K562 (cell line): ENCODE results near the gene KMT2C. TPM values are rescaled to one million over a fixed set of nuclear protein-coding genes. Genes with fewer than 3 reads are reported as not detected.
"Not testable (repeated sequence)": the region's sequence is repeated elsewhere in the genome, so short reads cannot be mapped to it uniquely, and the experiment has no call there.

Experiments
- ATAC-seq: fragments of 200-7000 bp; cut with Tn5 transposase; 3 replicates; pipeline ENCODE4 v1.9.1; 2020; ENCODE audit warnings: moderate library complexity
- BruUV-seq: library from RNA; stranded (reverse); fragments of 400-500 nt; replicated peaks from 2 replicates; lab custom pipeline; 2021; lab: Mats Ljungman, UMichigan
- CTCF ChIA-PET: fragments of 300-600 bp; formaldehyde crosslinking; extraction: SDS; loops from one replicate; lab custom pipeline; 2021; ENCODE audit warnings: low intra/inter-chr PET ratio; lab: Yijun Ruan, JAX
- POLR2A ChIA-PET: fragments of 300-600, 350-650 bp; sonication (Branson Sonifier 250); formaldehyde crosslinking; extraction: SDS; loops from one replicate; lab custom pipeline; 2021; ENCODE audit warnings: antibody characterized with exemption, inconsistent platforms; lab: Yijun Ruan, JAX
- DNase-seq, 4 experiments: peaks; one replicate each; pipeline versions ENCODE4 v3.0.0 to v3.0.0-alpha.2; 2011 to 2018; ENCODE audit warnings: low spot score in 3 of 4, mixed read lengths in 3 of 4; ENCODE audit errors: extremely low read depth in 1 of 4
- FAIRE-seq: peaks from 2 replicates; lab custom pipeline; 2011; peaks lifted over from hg19 to GRCh38; lab: Jason Lieb, UNC
- H2AFZ ChIP-seq: 2 replicates; pipeline ENCODE4 v1.6.0; 2011; ENCODE audit warnings: low read depth, low read length, control low read depth, inconsistent platforms
- H3K27ac ChIP-seq: fragments of 200-600 bp; 3 replicates; pipeline ENCODE4 v1.8.0; 2011; ENCODE audit warnings: low read depth, mild to moderate bottlenecking, control low read depth, inconsistent platforms, low read length, moderate library complexity, mixed read lengths; ENCODE audit errors: extremely low read depth
- H3K27me3 ChIP-seq, 2 experiments: fragments of 300-600 bp in 1 of 2; 2 replicates in 1 of 2; 3 replicates in 1 of 2; pipeline versions ENCODE4 v1.6.0 to v1.8.0; 2011; ENCODE audit warnings: inconsistent platforms in 2 of 2, low read length in 2 of 2, mild to moderate bottlenecking in 1 of 2, mixed read lengths in 1 of 2, moderate library complexity in 1 of 2; ENCODE audit not compliant: control insufficient read depth in 2 of 2, insufficient read depth in 2 of 2
- H3K36me3 ChIP-seq: fragments of 300-600 bp; 3 replicates; pipeline ENCODE4 v1.8.0; 2011; ENCODE audit warnings: mild to moderate bottlenecking, low read length, inconsistent platforms; ENCODE audit not compliant: control insufficient read depth, insufficient read depth
- H3K4me1 ChIP-seq, 2 experiments: fragments of 200-600 bp in 1 of 2; replicated peaks in 1 of 2; 2 replicates in 1 of 2; 3 replicates in 1 of 2; pipeline versions ENCODE4 v1.5.1 to v1.8.0; 2011; ENCODE audit warnings: inconsistent platforms in 2 of 2, low read length in 2 of 2, mild to moderate bottlenecking in 1 of 2, mixed read lengths in 1 of 2, moderate library complexity in 1 of 2; ENCODE audit not compliant: control insufficient read depth in 2 of 2, insufficient read depth in 2 of 2
- H3K4me2 ChIP-seq: 2 replicates; pipeline ENCODE4 v1.6.1; 2011; ENCODE audit warnings: low read length, control low read depth, inconsistent platforms, mixed read lengths; ENCODE audit not compliant: insufficient read depth
- H3K4me3 ChIP-seq: fragments of 200-600 bp; sonication (generic), shearing (Covaris generic); 2 replicates; pipeline ENCODE4 v1.5.1; 2016; ENCODE audit warnings: control low read depth, inconsistent platforms
- H3K79me2 ChIP-seq: fragments of 200-600 bp; 3 replicates; pipeline ENCODE4 v1.8.0; 2011; ENCODE audit warnings: low read length, inconsistent platforms; ENCODE audit not compliant: control insufficient read depth, insufficient read depth
- H3K9ac ChIP-seq, 2 experiments: 2 replicates each; pipeline versions ENCODE4 v1.6.0 to v1.6.1; 2011; ENCODE audit warnings: low read depth in 2 of 2, low read length in 2 of 2, control low read depth in 1 of 2, inconsistent platforms in 1 of 2, mild to moderate bottlenecking in 1 of 2, mixed read lengths in 1 of 2; ENCODE audit not compliant: insufficient read depth in 1 of 2
- H3K9me1 ChIP-seq: one replicate; pipeline ENCODE4 v1.6.0; 2011; ENCODE audit warnings: inconsistent platforms, mild to moderate bottlenecking, low read length, moderate library complexity; ENCODE audit not compliant: control insufficient read depth, insufficient read depth
- H3K9me3 ChIP-seq: replicated peaks from 2 replicates; pipeline ENCODE4 v1.5.1; 2011; ENCODE audit warnings: low read depth, low read length, inconsistent platforms; ENCODE audit not compliant: control insufficient read depth, insufficient read depth
- H4K20me1 ChIP-seq: replicated peaks from 2 replicates; pipeline ENCODE4 v1.6.1; 2011; ENCODE audit warnings: low read length, inconsistent platforms, mixed read lengths; ENCODE audit not compliant: control insufficient read depth, insufficient read depth
- ATF3 ChIP-seq, 2 experiments: fragments of 450-650 bp in 1 of 2; sonication (generic) in 1 of 2; formaldehyde crosslinking in 1 of 2; IDR thresholded peaks in 1 of 2; conservative IDR thresholded peaks in 1 of 2; 2 replicates each; pipeline versions ENCODE4 v1.6.1 to v1.8.1; 2016 to 2023; ENCODE audit warnings: mild to moderate bottlenecking in 2 of 2, moderate library complexity in 2 of 2, inconsistent platforms in 1 of 2, missing genetic modification reagents in 1 of 2
- EP400 ChIP-seq: fragments of 450-650 bp; IDR thresholded peaks from 2 replicates; pipeline ENCODE4 v1.6.1; 2017; ENCODE audit warnings: antibody characterized with exemption, mild to moderate bottlenecking, moderate library complexity
- HDAC1 ChIP-seq, 2 experiments: fragments of 450-650 bp; IDR thresholded peaks; 2 replicates each; pipeline ENCODE4 v1.6.1; 2016 to 2017; ENCODE audit warnings: inconsistent platforms in 1 of 2, mild to moderate bottlenecking in 1 of 2, moderate library complexity in 1 of 2
- HDAC2 ChIP-seq: fragments of 450-650 bp; IDR thresholded peaks from 2 replicates; pipeline ENCODE4 v1.6.1; 2016; ENCODE audit warnings: mild to moderate bottlenecking
- MEIS2 ChIP-seq: fragments of 450-650 bp; IDR thresholded peaks from 2 replicates; pipeline ENCODE4 v1.6.1; 2014; ENCODE audit warnings: mild to moderate bottlenecking; ENCODE audit not compliant: partially characterized antibody
- NFRKB ChIP-seq: fragments of 450-650 bp; IDR thresholded peaks from 2 replicates; pipeline ENCODE4 v1.6.1; 2016; ENCODE audit warnings: low read depth
- RBFOX2 ChIP-seq: fragments of 200-400 bp; formaldehyde crosslinking; IDR thresholded peaks from 2 replicates; pipeline ENCODE4 v1.6.1; 2017; ENCODE audit warnings: low read depth, mild to moderate bottlenecking, low read length, moderate library complexity
- STAT6 ChIP-seq: sonication (generic); formaldehyde crosslinking; IDR thresholded peaks from 2 replicates; pipeline ENCODE4 v1.8.1; 2023; ENCODE audit warnings: mild to moderate bottlenecking, missing genetic modification reagents
- ZBTB33 ChIP-seq: sonication (generic); formaldehyde crosslinking; IDR thresholded peaks from 2 replicates; pipeline ENCODE4 v1.8.1; 2023; ENCODE audit warnings: mild to moderate bottlenecking, missing genetic modification reagents
- ZNF384 ChIP-seq: IDR thresholded peaks from 2 replicates; pipeline ENCODE4 v1.6.1; 2012; ENCODE audit warnings: low read depth, low read length, improper control_type of control experiment
- WGBS: fragments of 100-300 bp; shearing (Covaris generic); methylation state at CpG from one replicate; pipeline ENCODE4 v1.1.6; 2016; ENCODE audit warnings: low coverage, mixed read lengths; ENCODE audit not compliant: insufficient coverage; ENCODE audit errors: missing lambda C conversion rate; 5-methylcytosine and 5-hydroxymethylcytosine counted together
- in situ Hi-C: fragments of 300-500 bp; cut with MboI; formaldehyde crosslinking; loops from 4 replicates; pipeline ENCODE4 v1.15.0; 2018; ENCODE audit warnings: inconsistent platforms, mixed read lengths
- intact Hi-C: fragments of 100-400 bp; cut with micrococcal nuclease; formaldehyde crosslinking; loops from 2 replicates; pipeline ENCODE4 v1.14.2; 2022
- polyA plus RNA-seq, 8 experiments: library from polyadenylated mRNA; depleted of rRNA in 4 of 8; stranded (reverse) in 5 of 8; unstranded in 3 of 8; fragments of >200 nt; fragmentation: Nextera tagmentation in 2 of 8; fragmentation: Illumina TruSeq in 1 of 8; extraction: Ambion mirVana in 2 of 8; extraction: Trizol in 1 of 8; gene quantifications; 2 replicates each; pipeline versions ENCODE4 v1.2.1 to v1.2.3, GENCODE V29; 2011 to 2014; ENCODE audit warnings: inconsistent platforms in 1 of 8, missing spikeins in 1 of 8
- total RNA-seq, 7 experiments: library from RNA; depleted of rRNA in 6 of 7; stranded (reverse); fragments of >200 nt in 6 of 7; fragmentation: Illumina TruSeq in 2 of 7; extraction: Trizol in 2 of 7; gene quantifications; 2 replicates each; pipeline versions ENCODE4 v1.2.1 to v1.2.3, GENCODE V29; 2011 to 2021; ENCODE audit warnings: low replicate concordance in 1 of 7

Gene KMT2C
- total and polyA plus RNA-seq, 9 of the 15 experiments (the other 6 are each of a cell fraction or from before 2014, with no cell fraction given): 4.9 to 67.8 (median 27.1) TPM

GRCh38 chr7:152433721-152434490 lies 1.9 kb downstream of the KMT2C start (continued):
- TF ChIP-seq ATF3 (IDR thresholded peaks at IDR 0.05) (peak; percentile 46; the same call in 1 of the 2 replicates), ATF3 (CRISPR knock-in tag; conservative IDR thresholded peaks at IDR 0.05) (peak; percentile 64; the same call in 1 of the 2 replicates), NFRKB (0 out of 2 replicates have a peak, but pooled peaks have one; percentile 26), EP400 (peak; percentile 50; the same call in 1 of the 2 replicates), MEIS2 (peak; percentile 48)

GRCh38 chr7:152432735-152433134 lies 3.1 kb downstream of the KMT2C start:
- peaks cover 20 to 23% of the 10 kb centered on the region in 2 experiments for H3K4me1 ChIP-seq
- intact Hi-C loops: loop anchor here (1.0 to 5.0 kb wide), 2 partner anchors 31 to 60 kb away; no protein-coding TSS in a partner anchor
- H3K27me3 ChIP-seq, H2AFZ ChIP-seq, H3K36me3 ChIP-seq, H3K9me3 ChIP-seq, H3K9me1 ChIP-seq, BruUV-seq, in situ Hi-C loops, ATAC-seq, FAIRE-seq, CTCF ChIA-PET: not testable (repeated sequence)
- 17% methylated on average over 10 of the region's 10 CpGs for WGBS
- H3K4me2 ChIP-seq: peak overlapping the region; percentile 69
- H3K27ac ChIP-seq: peak overlapping the region; percentile 94; the same call in 2 of the 3 replicates
- peak overlapping the region; percentile 9 to 91; a peak in 3 of 4 replicates for H3K9ac ChIP-seq
- H3K4me3 ChIP-seq: peak overlapping the region; percentile 97
- POLR2A ChIA-PET: interaction anchor here (1.0 kb wide), 1 partner anchor 13 kb away, joined by 3 read pairs; no protein-coding TSS in a partner anchor
- H4K20me1 ChIP-seq: peaks cover 21% of the 10 kb centered on the region; the same call in 1 of the 2 replicates
- H3K79me2 ChIP-seq: peaks cover 78% of the 10 kb centered on the region
- peak in 1 of 4 experiments; percentile 49 for DNase-seq
- TF ChIP-seq RBFOX2: peak; percentile 23; the same call in 1 of the 2 replicates
- TF ChIP-seq HDAC1 (IDR thresholded peaks at IDR 0.05): peak in 1 of 2 experiments; percentile 35; a peak in 1 of 4 replicates
- 0 out of 2 replicates have a peak, but pooled peaks have one; percentile 39 for TF ChIP-seq HDAC2
- peak; percentile 41; the same call in 1 of the 2 replicates for TF ChIP-seq ZNF384
- TF ChIP-seq STAT6 (CRISPR knock-in tag): 0 out of 2 replicates have a peak, but pooled peaks have one; percentile 71
- 0 out of 2 replicates have a peak, but pooled peaks have one; percentile 21 for TF ChIP-seq ZBTB33
- peak; percentile 38 for TF ChIP-seq MEIS2
